ENCODE data around the gene IL4R.
A peak's percentile ranks its signal among the peaks of the same experiment; 100 is the strongest.

The IL4R gene

GRCh38 chr16:27363246-27363632 is 49.5 kb downstream of the IL4R start:
- no peak for DNase-seq

DNA sequence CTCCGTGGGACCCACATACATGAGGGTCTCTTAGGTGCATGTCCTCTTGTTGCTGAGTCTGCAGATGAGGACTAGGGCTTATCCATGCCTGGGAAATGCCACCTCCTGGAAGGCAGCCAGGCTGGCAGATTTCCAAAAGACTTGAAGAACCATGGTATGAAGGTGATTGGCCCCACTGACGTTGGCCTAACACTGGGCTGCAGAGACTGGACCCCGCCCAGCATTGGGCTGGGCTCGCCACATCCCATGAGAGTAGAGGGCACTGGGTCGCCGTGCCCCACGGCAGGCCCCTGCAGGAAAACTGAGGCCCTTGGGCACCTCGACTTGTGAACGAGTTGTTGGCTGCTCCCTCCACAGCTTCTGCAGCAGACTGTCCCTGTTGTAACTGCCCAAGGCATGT is 50.0 kb downstream of the IL4R start:
- DNase-seq: no peak

DNA sequence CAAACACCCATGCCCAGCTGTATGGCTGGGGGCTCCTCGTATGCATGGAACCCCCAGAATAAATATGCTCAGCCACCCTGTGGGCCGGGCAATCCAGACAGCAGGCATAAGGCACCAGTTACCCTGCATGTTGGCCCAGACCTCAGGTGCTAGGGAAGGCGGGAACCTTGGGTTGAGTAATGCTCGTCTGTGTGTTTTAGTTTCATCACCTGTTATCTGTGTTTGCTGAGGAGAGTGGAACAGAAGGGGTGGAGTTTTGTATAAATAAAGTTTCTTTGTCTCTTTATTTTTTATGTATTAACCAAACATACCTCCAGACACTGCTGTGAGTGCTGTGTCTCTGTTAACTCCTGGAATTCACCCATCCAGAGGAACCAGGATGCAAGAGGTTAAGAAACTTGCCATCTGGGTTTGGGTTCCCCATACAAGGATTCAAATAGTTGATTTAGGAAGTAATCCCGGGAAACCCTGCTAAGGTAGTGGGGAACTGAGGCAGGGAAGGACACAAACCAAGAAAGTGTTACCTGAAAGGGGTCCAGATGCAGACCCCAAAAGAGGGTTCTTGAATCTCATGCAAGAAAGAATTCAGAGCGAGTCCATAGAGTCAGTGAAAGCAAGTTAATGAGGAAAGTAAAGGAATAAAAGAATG is 50.8 kb downstream of the IL4R start:
- DNase-seq: no peak

- DNase-seq: peak; percentile 45
Measured at GRCh38 chr16:27365142-27366089, 51.6 kb downstream of the IL4R start.

- peak; percentile 72 for DNase-seq
Measured at GRCh38 chr16:27366687-27367460, 53.1 kb downstream of the IL4R start.

DNA sequence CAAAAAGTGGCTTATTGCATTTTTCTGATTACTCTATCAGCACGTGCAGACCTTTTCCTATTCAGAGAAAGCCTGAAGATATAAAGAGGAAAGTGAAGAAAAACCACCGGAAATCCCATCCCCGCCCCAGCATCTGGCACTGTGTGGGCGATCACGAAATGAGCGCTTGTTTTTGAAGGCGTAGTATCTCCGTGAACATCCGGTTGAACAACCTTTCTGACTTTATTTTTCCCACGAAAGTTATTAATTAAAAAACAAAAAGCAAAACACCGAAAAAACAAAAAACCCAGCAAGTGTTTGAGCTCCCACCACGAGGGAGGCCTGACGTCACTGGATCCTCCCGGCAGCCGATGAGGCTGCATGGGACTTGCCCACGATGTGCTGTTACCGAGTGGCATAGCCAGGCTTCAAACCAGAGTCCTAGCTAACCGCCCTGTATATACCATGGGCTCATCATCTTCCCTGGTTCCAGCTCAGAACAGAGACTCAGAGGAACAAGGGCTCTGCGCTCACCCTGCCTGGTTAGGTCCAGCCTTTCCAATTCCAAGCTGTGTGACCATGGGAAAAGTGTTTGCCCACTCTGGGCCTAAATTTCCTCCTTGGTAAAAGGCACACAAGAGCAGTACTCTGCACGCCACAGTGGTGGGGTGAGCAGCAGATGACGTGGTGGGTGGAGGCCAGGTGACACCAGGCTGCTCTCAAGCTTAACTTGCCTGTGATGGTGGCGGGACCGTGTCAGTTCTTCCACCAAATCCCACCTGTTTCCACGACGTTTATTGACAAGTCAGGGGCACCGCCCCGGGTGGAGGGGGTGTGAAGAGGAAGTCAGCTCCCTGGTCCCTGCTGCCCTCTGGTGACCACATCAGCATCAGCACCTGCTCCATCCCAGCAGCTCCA is 53.9 kb downstream of the IL4R start:
- peak; percentile 92 for DNase-seq

DNA sequence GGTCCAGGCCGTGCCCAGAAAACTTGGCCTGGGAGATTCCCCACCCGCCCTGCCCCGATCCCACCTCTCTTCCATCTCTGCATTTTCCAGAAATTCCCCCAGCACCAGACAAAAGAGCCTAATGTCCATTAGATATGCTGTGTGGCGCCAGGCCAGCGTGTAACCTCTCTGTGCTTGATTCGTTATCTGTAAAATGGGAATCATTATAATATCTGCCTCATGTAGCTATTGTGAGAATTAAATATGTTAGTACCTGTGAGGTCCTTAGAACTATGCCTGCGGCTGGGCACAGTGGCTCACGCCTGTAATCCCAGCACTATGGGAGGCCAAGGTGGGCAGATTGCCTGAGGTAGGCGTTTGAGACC is 54.6 kb downstream of the IL4R start:
- no peak for DNase-seq

DNA sequence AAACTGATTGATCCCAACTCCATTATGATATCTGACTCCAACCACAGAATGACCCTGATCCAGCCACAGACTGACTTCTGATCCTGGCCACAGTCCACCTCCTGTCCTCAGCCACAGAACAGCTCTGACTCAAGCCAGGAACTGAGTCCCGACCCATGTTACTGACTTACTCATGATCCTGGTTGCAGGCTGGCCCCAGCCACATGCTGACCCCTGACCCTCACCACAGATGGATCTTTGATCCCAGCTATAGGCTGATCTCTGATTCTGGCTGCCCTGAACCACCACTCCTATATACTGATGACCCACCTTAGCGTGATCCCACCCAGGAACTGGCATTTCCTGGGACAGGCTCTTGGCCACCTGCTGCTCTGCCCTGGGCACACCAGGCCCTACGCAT is 56.0 kb downstream of the IL4R start:
- DNase-seq: peak; percentile 27

- DNase-seq: no peak
Measured at GRCh38 chr16:27370318-27370717, 56.5 kb downstream of the IL4R start.

- no peak for DNase-seq
Measured at GRCh38 chr16:27373312-27373711, 59.5 kb downstream of the IL4R start.

DNA sequence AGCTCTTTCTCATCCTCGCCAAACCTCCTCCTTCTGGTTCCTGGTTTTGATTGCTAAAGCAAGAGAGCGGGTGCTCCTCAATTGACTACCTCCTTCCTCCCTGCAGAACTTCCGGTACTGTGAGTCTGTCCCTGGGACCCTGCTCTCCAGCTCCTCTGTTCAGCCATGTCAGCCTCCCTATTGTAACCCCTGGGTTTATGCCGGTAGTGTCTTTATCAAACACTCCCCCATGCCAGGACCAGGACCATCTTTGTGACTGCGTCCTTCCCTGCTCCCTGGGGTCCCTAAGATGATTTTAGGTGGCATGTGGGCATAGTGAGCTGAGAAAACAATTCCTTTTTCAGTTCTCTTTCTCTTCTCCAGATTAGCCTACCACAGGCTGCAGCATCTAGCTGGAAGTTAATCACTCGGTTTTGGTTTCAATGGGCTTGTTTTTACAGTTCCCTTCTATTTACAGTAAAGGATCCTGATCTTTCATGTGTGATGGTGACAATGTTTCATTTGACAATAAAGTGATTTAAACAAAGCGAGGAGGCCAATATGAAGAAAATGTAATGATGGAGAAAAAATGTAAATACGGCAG is 60.5 kb downstream of the IL4R start:
- peak; percentile 47 for DNase-seq

DNA sequence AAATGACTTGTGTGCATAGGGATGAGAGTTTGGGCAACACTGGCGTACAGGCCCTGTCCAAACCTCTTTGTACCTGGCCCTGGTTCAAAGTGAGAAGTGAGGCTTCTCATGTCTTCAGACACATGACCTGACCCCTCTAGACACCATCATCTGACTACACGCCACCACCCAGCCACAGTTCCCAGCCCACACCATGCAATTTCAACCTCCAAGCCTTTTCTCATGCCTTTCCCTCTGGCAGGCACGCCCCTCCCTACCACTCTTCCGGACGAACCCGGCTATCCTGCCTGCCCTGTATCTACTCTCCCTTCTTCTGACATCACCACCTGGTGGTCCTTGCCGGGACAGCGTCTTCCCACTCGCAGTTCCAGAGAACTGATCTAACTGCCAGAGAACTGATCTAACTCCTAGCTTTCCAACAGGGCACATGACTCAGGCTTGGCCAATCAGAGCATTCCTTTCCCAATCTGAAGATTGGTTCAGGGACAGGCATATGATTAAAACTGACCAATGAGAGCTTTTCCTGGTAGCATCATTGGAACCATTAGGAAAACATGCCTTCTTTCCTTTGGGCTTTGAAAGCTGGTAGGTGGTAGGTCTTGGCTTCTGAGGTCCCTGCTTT is 61.1 kb downstream of the IL4R start:
- DNase-seq: peak; percentile 81

- peak; percentile 23 for DNase-seq
Measured at GRCh38 chr16:27377666-27378485, 64.1 kb downstream of the IL4R start.

- DNase-seq: peak; percentile 42
Measured at GRCh38 chr16:27378871-27379481, 65.2 kb downstream of the IL4R start.

- DNase-seq: peak; percentile 16
Measured at GRCh38 chr16:27379919-27380318, 66.1 kb downstream of the IL4R start.

- DNase-seq: no peak
Measured at GRCh38 chr16:27381236-27381635, 67.5 kb downstream of the IL4R start.

- DNase-seq: peak; percentile 25
Measured at GRCh38 chr16:27381974-27382855, 68.4 kb downstream of the IL4R start.

- peak; percentile 18 for DNase-seq
Measured at GRCh38 chr16:27383556-27384243, 69.9 kb downstream of the IL4R start.

All from stimulated activated CD8-positive, alpha-beta memory T cell treated with anti-CD3 and anti-CD28 coated beads, Interleukin-4, amount 100 ng/mL, for 48 hours (primary cell).